Measurements from ENCODE around the gene NOLC1.

The NOLC1 gene

DNA sequence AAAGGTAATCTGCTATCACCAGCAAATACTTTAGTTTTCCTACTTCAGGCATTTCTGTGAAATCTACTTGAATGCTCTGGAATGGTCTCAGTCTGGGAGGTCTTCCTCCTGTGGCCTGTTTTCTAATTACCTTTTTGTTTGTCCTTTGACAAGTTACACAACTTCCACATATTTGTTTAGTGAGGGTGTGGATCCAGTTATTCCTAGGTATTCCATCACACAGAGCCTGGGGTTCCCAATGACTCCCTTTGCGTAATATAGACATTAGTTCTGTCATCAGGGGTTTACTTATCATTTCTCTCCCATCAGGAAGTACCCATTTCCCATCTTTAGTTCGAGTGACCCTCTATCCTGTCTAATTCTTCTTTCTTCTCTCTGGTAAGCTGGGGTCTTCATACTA, 45.8 kb downstream of the NOLC1 start:
- Histone ChIP-seq H3K79me2 (ENCODE audit: insufficient read depth, low read length) (no peaks in the 10 kb centered on the region), H3F3A (ENCODE audit: insufficient read depth) (no peaks in the 10 kb centered on the region), H3K27ac (ENCODE audit: low read depth, low read length) (no peak overlapping the region), H4K20me1 (ENCODE audit: low read depth, low read length) (no peaks in the 10 kb centered on the region), H3K9me3 (ENCODE audit: insufficient read depth, low read length) (no peaks in the 10 kb centered on the region), H3K4me2 (ENCODE audit: low read depth, low read length, poor library complexity, severe bottlenecking) (no peak overlapping the region), H3K9me2 (replicated peaks; ENCODE audit: insufficient read depth, low read length) (no peaks in the 10 kb centered on the region), H3K36me3 (ENCODE audit: low read length) (no peaks in the 10 kb centered on the region), H3K27me3 (ENCODE audit: low read length) (no peaks in the 10 kb centered on the region), H2AFZ (ENCODE audit: low read depth, low read length, severe bottlenecking) (no peak overlapping the region), H3K4me3 (ENCODE audit: insufficient read depth, low read length, poor library complexity, severe bottlenecking) (no peak overlapping the region), H3K9ac (ENCODE audit: low read length) (no peak overlapping the region)
- no peak for TF ChIP-seq EZH2phosphoT487 (conservative IDR thresholded peaks at IDR 0.05; ENCODE audit: low read length)
- TF ChIP-seq, protein P1, sequence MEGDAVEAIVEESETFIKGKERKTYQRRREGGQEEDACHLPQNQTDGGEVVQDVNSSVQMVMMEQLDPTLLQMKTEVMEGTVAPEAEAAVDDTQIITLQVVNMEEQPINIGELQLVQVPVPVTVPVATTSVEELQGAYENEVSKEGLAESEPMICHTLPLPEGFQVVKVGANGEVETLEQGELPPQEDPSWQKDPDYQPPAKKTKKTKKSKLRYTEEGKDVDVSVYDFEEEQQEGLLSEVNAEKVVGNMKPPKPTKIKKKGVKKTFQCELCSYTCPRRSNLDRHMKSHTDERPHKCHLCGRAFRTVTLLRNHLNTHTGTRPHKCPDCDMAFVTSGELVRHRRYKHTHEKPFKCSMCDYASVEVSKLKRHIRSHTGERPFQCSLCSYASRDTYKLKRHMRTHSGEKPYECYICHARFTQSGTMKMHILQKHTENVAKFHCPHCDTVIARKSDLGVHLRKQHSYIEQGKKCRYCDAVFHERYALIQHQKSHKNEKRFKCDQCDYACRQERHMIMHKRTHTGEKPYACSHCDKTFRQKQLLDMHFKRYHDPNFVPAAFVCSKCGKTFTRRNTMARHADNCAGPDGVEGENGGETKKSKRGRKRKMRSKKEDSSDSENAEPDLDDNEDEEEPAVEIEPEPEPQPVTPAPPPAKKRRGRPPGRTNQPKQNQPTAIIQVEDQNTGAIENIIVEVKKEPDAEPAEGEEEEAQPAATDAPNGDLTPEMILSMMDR (IDR thresholded peaks at IDR 0.05; ENCODE audit: insufficient read depth, low read length, poor library complexity, severe bottlenecking), result no peak

DNA sequence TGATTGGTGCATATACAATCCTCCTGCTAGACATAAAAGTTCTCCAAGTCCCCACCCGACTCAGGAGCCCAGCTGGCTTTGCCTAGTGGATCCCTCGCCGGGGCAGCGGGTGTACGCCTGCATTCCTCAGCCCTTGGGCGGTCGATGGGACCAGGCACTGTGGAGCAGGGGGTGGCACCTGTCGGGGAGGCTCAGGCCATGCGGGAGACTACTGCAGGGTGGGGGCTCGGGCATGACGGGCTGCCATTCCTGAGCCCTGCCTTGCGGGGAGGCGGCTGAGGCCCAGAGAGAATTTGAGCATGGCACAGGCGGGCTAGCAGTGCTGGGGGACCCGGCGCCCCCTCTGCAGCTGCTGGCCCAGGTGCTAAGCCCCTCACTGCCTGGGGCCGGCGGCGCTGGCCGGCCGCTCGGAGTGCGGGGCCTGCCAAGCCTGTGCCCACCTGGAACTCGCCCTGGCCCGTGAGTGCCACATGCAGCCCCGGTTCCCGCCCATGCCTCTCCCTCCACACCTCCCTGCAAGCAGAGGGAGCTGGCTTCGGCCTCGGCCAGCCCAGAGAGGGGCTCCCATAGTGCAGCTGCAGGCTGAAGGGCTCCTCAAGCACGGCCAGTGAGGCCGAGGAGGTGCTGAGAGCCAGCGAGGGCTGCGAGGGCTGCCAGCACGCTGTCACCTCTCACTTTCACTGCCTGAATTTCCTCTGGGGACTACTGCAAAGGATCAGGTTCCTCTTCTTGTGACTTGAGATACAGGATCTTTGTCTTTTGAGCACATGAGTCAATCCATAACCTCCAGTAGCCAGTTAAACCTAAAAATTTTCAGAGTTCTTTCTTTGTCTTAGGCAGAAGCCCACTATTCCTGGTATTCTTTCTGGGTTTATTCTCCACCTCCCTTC, 48.8 kb downstream of the NOLC1 start:
- no peaks in the 10 kb centered on the region for H4K20me1 ChIP-seq (ENCODE audit: low read depth, low read length)
- H3K27ac ChIP-seq (ENCODE audit: low read depth, low read length), result no peak overlapping the region
- no peaks in the 10 kb centered on the region for H3K27me3 ChIP-seq (ENCODE audit: low read length)
- no peak overlapping the region for H3K4me2 ChIP-seq (ENCODE audit: low read depth, low read length, poor library complexity, severe bottlenecking)
- H3K9me2 ChIP-seq (replicated peaks; ENCODE audit: insufficient read depth, low read length), result no peaks in the 10 kb centered on the region
- no peak overlapping the region for H3K4me3 ChIP-seq (ENCODE audit: insufficient read depth, low read length, poor library complexity, severe bottlenecking)
- H3K79me2 ChIP-seq (ENCODE audit: insufficient read depth, low read length), result no peaks in the 10 kb centered on the region
- H3F3A ChIP-seq (ENCODE audit: insufficient read depth), result no peaks in the 10 kb centered on the region
- H3K9me3 ChIP-seq (ENCODE audit: insufficient read depth, low read length), result peaks cover 14% of the 10 kb centered on the region; the same call in 1 of the 2 replicates
- no peak overlapping the region for H2AFZ ChIP-seq (ENCODE audit: low read depth, low read length, severe bottlenecking)
- no peak overlapping the region for H3K9ac ChIP-seq (ENCODE audit: low read length)
- TF ChIP-seq EZH2phosphoT487 (conservative IDR thresholded peaks at IDR 0.05; ENCODE audit: low read length), result no peak
- TF ChIP-seq, protein P1 (IDR thresholded peaks at IDR 0.05; ENCODE audit: insufficient read depth, low read length, poor library complexity, severe bottlenecking), result no peak
- no peaks in the 10 kb centered on the region for H3K36me3 ChIP-seq (ENCODE audit: low read length)

DNA sequence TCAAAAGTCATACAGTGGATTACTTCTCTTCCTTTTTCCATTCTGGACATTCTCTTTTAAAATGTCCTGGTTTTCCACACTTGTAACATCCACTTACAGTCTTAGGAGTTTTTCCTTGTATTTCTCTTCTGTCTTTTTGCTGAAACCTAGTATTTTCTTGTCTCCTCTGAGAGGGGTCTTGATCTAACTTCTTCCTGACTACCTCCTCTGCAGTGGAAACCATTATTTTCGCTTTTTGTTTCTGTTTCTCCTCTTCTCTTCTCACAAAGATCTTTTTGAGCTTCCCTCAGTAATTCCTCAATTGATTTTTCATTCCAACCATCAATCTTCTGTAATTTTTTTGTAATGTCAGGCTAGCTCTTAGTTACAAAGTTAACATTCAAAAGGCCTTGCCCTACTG, 50.2 kb downstream of the NOLC1 start:
- Histone ChIP-seq H4K20me1 (ENCODE audit: low read depth, low read length) (no peaks in the 10 kb centered on the region), H2AFZ (ENCODE audit: low read depth, low read length, severe bottlenecking) (no peak overlapping the region), H3K4me3 (ENCODE audit: insufficient read depth, low read length, poor library complexity, severe bottlenecking) (no peak overlapping the region), H3K79me2 (ENCODE audit: insufficient read depth, low read length) (no peaks in the 10 kb centered on the region), H3K27me3 (ENCODE audit: low read length) (no peaks in the 10 kb centered on the region), H3K9me2 (replicated peaks; ENCODE audit: insufficient read depth, low read length) (no peaks in the 10 kb centered on the region), H3K27ac (ENCODE audit: low read depth, low read length) (no peak overlapping the region), H3F3A (ENCODE audit: insufficient read depth) (no peaks in the 10 kb centered on the region), H3K4me2 (ENCODE audit: low read depth, low read length, poor library complexity, severe bottlenecking) (no peak overlapping the region), H3K36me3 (ENCODE audit: low read length) (no peaks in the 10 kb centered on the region), H3K9me3 (ENCODE audit: insufficient read depth, low read length) (peaks cover 14% of the 10 kb centered on the region; the same call in 1 of the 2 replicates), H3K9ac (ENCODE audit: low read length) (no peak overlapping the region)
- TF ChIP-seq, protein P1 (IDR thresholded peaks at IDR 0.05; ENCODE audit: insufficient read depth, low read length, poor library complexity, severe bottlenecking), result no peak
- TF ChIP-seq EZH2phosphoT487 (conservative IDR thresholded peaks at IDR 0.05; ENCODE audit: low read length), result no peak

Data from SU-DHL-6 (cell line).